Dermis microvascular lymphatic vessel endothelial cell (primary cell): ENCODE results near the gene RBM10. TPM values are rescaled to one million over a fixed set of nuclear protein-coding genes. Genes with fewer than 3 reads are reported as not detected.

Source experiments
- DNase-seq, 2 donors: peaks; one replicate each; pipeline versions ENCODE4 v3.0.0 to v3.0.0-alpha.2; 2010; ENCODE audit warnings: low read depth in 2 of 2
- total RNA-seq: library from RNA; depleted of rRNA; stranded (reverse); fragments of >200 nt; gene quantifications from 2 replicates; pipeline ENCODE4 v1.2.1, GENCODE V29; 2014

The RBM10 gene
- total RNA-seq, 1 donor from 2014 or later = 38.4 TPM

DNA sequence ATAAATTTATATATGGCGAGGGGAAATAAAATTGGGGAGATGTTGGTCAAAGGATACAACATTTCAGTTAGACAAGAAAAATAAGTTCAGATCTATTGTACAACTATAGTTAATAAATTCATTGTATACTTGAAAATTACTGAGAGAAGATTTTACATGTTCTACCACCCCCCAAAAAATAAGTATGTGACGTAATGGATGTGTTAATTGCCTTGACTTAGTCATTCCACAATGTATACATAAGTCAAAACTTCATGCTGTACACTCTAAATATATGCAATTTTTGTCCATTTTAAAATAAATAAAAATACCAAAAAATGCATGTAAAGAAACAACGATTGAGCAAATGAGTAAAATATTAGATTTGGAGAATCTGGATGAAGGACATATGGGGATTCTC lies 89.6 kb downstream of the RBM10 start:
- DNase-seq = no peak

DNA sequence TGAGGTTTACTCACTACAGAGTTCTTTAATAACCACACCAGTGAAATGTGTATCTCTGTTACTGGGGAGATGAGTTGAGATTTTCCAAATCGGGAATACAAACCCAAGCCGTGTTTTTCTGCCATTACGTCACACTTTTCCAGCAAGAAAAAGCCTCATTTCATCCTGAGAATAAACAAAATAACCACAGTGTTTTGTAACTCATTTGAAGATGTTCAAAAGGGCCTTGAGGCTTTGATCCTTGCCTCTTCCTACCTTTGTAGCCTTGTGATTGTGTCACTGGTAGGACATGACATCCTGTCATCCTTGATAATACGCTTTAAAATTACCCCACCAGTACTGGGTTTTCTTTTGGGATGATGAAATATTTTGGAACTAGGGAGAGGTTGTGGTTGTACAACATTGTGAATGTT lies 90.7 kb downstream of the RBM10 start:
- no peak for DNase-seq

Other genes starting within 250 kb of the RBM10 start
- 8.5 and 12.8 TPM in 2 replicates for gene JADE3, start 232.8 kb upstream of the RBM10 start, total RNA-seq
- gene RGN, start 66.8 kb upstream of the RBM10 start, total RNA-seq = 0.26 and 0.51 TPM in 2 replicates
- gene NDUFB11, start 519 bp upstream of the RBM10 start, total RNA-seq = 63.5 and 69.4 TPM in 2 replicates
- 115 and 148 TPM in 2 replicates for gene UBA1, start 48.6 kb downstream of the RBM10 start, total RNA-seq
- gene CDK16, start 73.5 kb downstream of the RBM10 start, total RNA-seq = 41.6 and 65.4 TPM in 2 replicates
- 23.5 and 52.1 TPM in 2 replicates for gene USP11, start 87.8 kb downstream of the RBM10 start, total RNA-seq
- not detected in 2 replicates for gene ZNF157, start 225.4 kb downstream of the RBM10 start, total RNA-seq